ENCODE data around the gene FLRT2. TPM values are rescaled to one million over a fixed set of nuclear protein-coding genes. Genes with fewer than 3 reads are reported as not detected.

FLRT2 gene
- polyA plus RNA-seq, 1 donor (not counting 4 experiments of a cell fraction or from before 2014, with no cell fraction given): 69.2 TPM

GRCh38 chr14:85538636-85539035 is 8.7 kb downstream of the FLRT2 start:
- DNase-seq (ENCODE audit: low read depth, low spot score) (no peak), FAIRE-seq (no peak)
- TF ChIP-seq CTCF (optimal IDR thresholded peaks at IDR 0.05 in 1 of 3, IDR thresholded peaks at IDR 0.05 in 1 of 3, conservative IDR thresholded peaks at IDR 0.05 in 1 of 3; ENCODE audit: extremely low read depth in 1 of 3, insufficient read depth in 2 of 3, low read length in 3 of 3): no peak
- TF ChIP-seq EZH2 (IDR thresholded peaks at IDR 0.05; ENCODE audit: low read length): no peak
- no peak overlapping the region for H3K4me3 ChIP-seq (ENCODE audit: control insufficient read depth in 2 of 3, extremely low read depth in 1 of 3, insufficient read depth in 2 of 3, low read depth in 1 of 3, low read length in 3 of 3)
- H3K9me1 ChIP-seq (ENCODE audit: control insufficient read depth, extremely low read depth, insufficient read depth, low read length): no peaks in the 10 kb centered on the region
- H2AFZ ChIP-seq (ENCODE audit: control insufficient read depth, low read length): no peak overlapping the region
- peaks cover 4 to 30% of the 10 kb centered on the region in 2 experiments for H3K36me3 ChIP-seq (ENCODE audit: control insufficient read depth in 2 of 2, extremely low read depth in 1 of 2, insufficient read depth in 2 of 2, low read length in 2 of 2)
- no peak overlapping the region for H3K4me2 ChIP-seq (ENCODE audit: control insufficient read depth, extremely low read depth, insufficient read depth, low read depth, low read length)
- H3K9me3 ChIP-seq (ENCODE audit: control insufficient read depth, low read depth, low read length): no peaks in the 10 kb centered on the region
- H4K20me1 ChIP-seq (ENCODE audit: control insufficient read depth, extremely low read depth, insufficient read depth, low read length): peaks cover 2% of the 10 kb centered on the region
- dilution Hi-C loops (cut with MboI; ENCODE audit: extremely low pct_ligation_motif_present, low sequenced_read_pairs): no loop called here
- H3K4me1 ChIP-seq (ENCODE audit: control insufficient read depth, extremely low read depth, insufficient read depth, low read length): peaks cover 12% of the 10 kb centered on the region
- H3K27ac ChIP-seq (ENCODE audit: control insufficient read depth, insufficient read depth, low read length): no peak overlapping the region
- no peak overlapping the region for H3K9ac ChIP-seq (ENCODE audit: control insufficient read depth, extremely low read depth, insufficient read depth, low read length)
- H3K27me3 ChIP-seq (ENCODE audit: control insufficient read depth, extremely low read depth, insufficient read depth, low read length): no peaks in the 10 kb centered on the region
- peaks cover 99% of the 10 kb centered on the region for H3K79me2 ChIP-seq (ENCODE audit: control insufficient read depth, insufficient read depth, low read length)

- no peak for FAIRE-seq
- Histone ChIP-seq H3K27me3 (ENCODE audit: control insufficient read depth, extremely low read depth, insufficient read depth, low read length) (no peaks in the 10 kb centered on the region), H3K79me2 (ENCODE audit: control insufficient read depth, insufficient read depth, low read length) (peaks cover 99% of the 10 kb centered on the region), H4K20me1 (ENCODE audit: control insufficient read depth, extremely low read depth, insufficient read depth, low read length) (peaks cover 2% of the 10 kb centered on the region), H3K9ac (ENCODE audit: control insufficient read depth, extremely low read depth, insufficient read depth, low read length) (no peak overlapping the region), H3K27ac (ENCODE audit: control insufficient read depth, insufficient read depth, low read length) (no peak overlapping the region), H3K4me2 (ENCODE audit: control insufficient read depth, extremely low read depth, insufficient read depth, low read depth, low read length) (no peak overlapping the region), H3K36me3 (ENCODE audit: control insufficient read depth in 2 of 2, extremely low read depth in 1 of 2, insufficient read depth in 2 of 2, low read length in 2 of 2) (peaks cover 9 to 38% of the 10 kb centered on the region in 2 experiments), H3K9me1 (ENCODE audit: control insufficient read depth, extremely low read depth, insufficient read depth, low read length) (no peaks in the 10 kb centered on the region), H3K4me3 (ENCODE audit: control insufficient read depth in 2 of 3, extremely low read depth in 1 of 3, insufficient read depth in 2 of 3, low read depth in 1 of 3, low read length in 3 of 3) (no peak overlapping the region), H3K4me1 (ENCODE audit: control insufficient read depth, extremely low read depth, insufficient read depth, low read length) (peaks cover 12% of the 10 kb centered on the region), H2AFZ (ENCODE audit: control insufficient read depth, low read length) (no peak overlapping the region), H3K9me3 (ENCODE audit: control insufficient read depth, low read depth, low read length) (no peaks in the 10 kb centered on the region)
- dilution Hi-C loops (cut with MboI; ENCODE audit: extremely low pct_ligation_motif_present, low sequenced_read_pairs): no loop called here
- TF ChIP-seq EZH2 (IDR thresholded peaks at IDR 0.05; ENCODE audit: low read length) (no peak), CTCF (optimal IDR thresholded peaks at IDR 0.05 in 1 of 3, IDR thresholded peaks at IDR 0.05 in 1 of 3, conservative IDR thresholded peaks at IDR 0.05 in 1 of 3; ENCODE audit: extremely low read depth in 1 of 3, insufficient read depth in 2 of 3, low read length in 3 of 3) (no peak)
- DNase-seq (ENCODE audit: low read depth, low spot score): no peak
These were observed 9.6 kb downstream of the FLRT2 start for GRCh38 chr14:85539510-85539909.
